GM21529 (cell line): ENCODE results near the gene GPR153.

Source experiments
- ATAC-seq: cut with Tn5 transposase; IDR thresholded peaks from one replicate; pipeline ENCODE4 v1.9.1; 2021; ENCODE audit not compliant: unreplicated experiment

Gene GPR153

GRCh38 chr1:6287431-6287886 lies 26.6 kb upstream of the GPR153 start:
- ATAC-seq, result no peak

GRCh38 chr1:6287029-6287428 lies 26.1 kb upstream of the GPR153 start:
- ATAC-seq, result no peak

- ATAC-seq, result no peak
Observed at GRCh38 chr1:6286266-6286665, 25.4 kb upstream of the GPR153 start.

- no peak for ATAC-seq
Observed at GRCh38 chr1:6285336-6285735, 24.4 kb upstream of the GPR153 start.

- ATAC-seq, result no peak
Observed at GRCh38 chr1:6282577-6283270, 21.8 kb upstream of the GPR153 start.

- ATAC-seq, result no peak
Observed at GRCh38 chr1:6281511-6282402, 20.9 kb upstream of the GPR153 start.

GRCh38 chr1:6280761-6281451 lies 20.0 kb upstream of the GPR153 start:
- no peak for ATAC-seq

GRCh38 chr1:6279613-6280383 lies 18.9 kb upstream of the GPR153 start:
- ATAC-seq, result no peak

GRCh38 chr1:6279066-6279465 lies 18.2 kb upstream of the GPR153 start:
- ATAC-seq, result no peak

GRCh38 chr1:6278263-6278662 lies 17.4 kb upstream of the GPR153 start:
- no peak for ATAC-seq

GRCh38 chr1:6276811-6277555 lies 16.1 kb upstream of the GPR153 start:
- ATAC-seq, result no peak

- ATAC-seq, result no peak
Observed at GRCh38 chr1:6275826-6276782, 15.2 kb upstream of the GPR153 start.

- ATAC-seq, result no peak
Observed at GRCh38 chr1:6274622-6275139, 13.8 kb upstream of the GPR153 start.

- no peak for ATAC-seq
Observed at GRCh38 chr1:6274102-6274501, 13.2 kb upstream of the GPR153 start.

- ATAC-seq, result no peak
Observed at GRCh38 chr1:6273380-6273891, 12.5 kb upstream of the GPR153 start.

GRCh38 chr1:6272868-6273267 lies 12.0 kb upstream of the GPR153 start:
- ATAC-seq, result no peak

- ATAC-seq, result no peak
Observed at GRCh38 chr1:6272452-6272851, 11.6 kb upstream of the GPR153 start.

- no peak for ATAC-seq
Observed at GRCh38 chr1:6271554-6271953, 10.7 kb upstream of the GPR153 start.

GRCh38 chr1:6271006-6271405 lies 10.1 kb upstream of the GPR153 start:
- no peak for ATAC-seq
